Gastroesophageal sphincter (tissue), 4 donors: ENCODE measurements around the gene GZMB. TPM values are rescaled to one million over a fixed set of nuclear protein-coding genes. Genes with fewer than 3 reads are reported as not detected.
A peak's percentile ranks its signal among the peaks of the same experiment; 100 is the strongest.
"Not testable (repeated sequence)": the region's sequence is repeated elsewhere in the genome, so short reads cannot be mapped to it uniquely, and the experiment has no call there.

Source experiments
- ATAC-seq: fragments of 150-250 bp; one replicate; pipeline ENCODE4 v1.9.1; 2016; ENCODE audit warnings: mild to moderate bottlenecking, moderate library complexity
- H3K27ac ChIP-seq, 4 donors: fragments of 200-600 bp; sonication (generic) in 3 of 4; 1 replicate in 3 of 4; 2 replicates in 1 of 4; pipeline ENCODE4 v1.5.1; 2016 to 2019
- H3K27me3 ChIP-seq: fragments of 200-600 bp; sonication (generic); one replicate; pipeline ENCODE4 v1.5.1; 2019
- H3K36me3 ChIP-seq, 2 donors: fragments of 200-600 bp; sonication (generic); one replicate each; pipeline ENCODE4 v1.5.1; 2019; ENCODE audit warnings: control low read depth in 1 of 2
- H3K4me1 ChIP-seq, 3 donors: fragments of 200-600 bp; sonication (generic); 1 replicate in 2 of 3; 2 replicates in 1 of 3; pipeline ENCODE4 v1.5.1; 2016 to 2019; ENCODE audit warnings: control low read depth in 2 of 3
- H3K4me3 ChIP-seq, 2 donors: fragments of 200-600 bp; sonication (generic); one replicate each; pipeline ENCODE4 v1.5.1; 2019; ENCODE audit warnings: mild to moderate bottlenecking in 1 of 2, moderate library complexity in 1 of 2
- H3K9me3 ChIP-seq, 3 donors: fragments of 200-600 bp; sonication (generic); one replicate each; pipeline ENCODE4 v1.5.1; 2017 to 2019; ENCODE audit warnings: control low read depth in 2 of 3
- CTCF ChIP-seq, 4 experiments: fragments of 200-600 bp in 2 of 4; fragments of 450-650 bp in 2 of 4; sonication (generic) in 1 of 4; IDR thresholded peaks; one replicate each; pipeline ENCODE4 v1.5.1; 2017 to 2019; ENCODE audit warnings: antibody characterized with exemption in 4 of 4, mild to moderate bottlenecking in 2 of 4, moderate library complexity in 2 of 4
- EP300 ChIP-seq: sonication (generic); formaldehyde crosslinking; IDR thresholded peaks from one replicate; pipeline ENCODE4 v1.6.1; 2017; ENCODE audit warnings: antibody characterized with exemption, mild to moderate bottlenecking
- POLR2A ChIP-seq, 2 donors: fragments of 450-650 bp; IDR thresholded peaks; one replicate each; pipeline ENCODE4 v1.6.1; 2017; ENCODE audit warnings: antibody characterized with exemption in 2 of 2, mild to moderate bottlenecking in 2 of 2, moderate library complexity in 1 of 2
- POLR2AphosphoS5 ChIP-seq: sonication (generic); formaldehyde crosslinking; IDR thresholded peaks from one replicate; pipeline ENCODE4 v1.6.1; 2017; ENCODE audit warnings: antibody characterized with exemption
- WGBS, 2 donors: methylation state at CpG; one replicate each; pipeline ENCODE4 v1.1.5; 2018; ENCODE audit warnings: low coverage in 1 of 2; 5-methylcytosine and 5-hydroxymethylcytosine counted together
- total RNA-seq, 4 donors: library from RNA; depleted of rRNA; stranded (reverse); fragments of >200 nt; gene quantifications; one replicate each; pipeline ENCODE4 v1.1.0, GENCODE V29; 2016

GZMB gene
- total RNA-seq, 4 donors from 2014 or later: 2.0 to 2.9 TPM; not detected in 2

- WGBS, 2 donors: 15 to 69% methylated on average over 1 of the region's 1 CpG
- no peak for ATAC-seq
- no peak for TF ChIP-seq EP300
- no peak for TF ChIP-seq POLR2A (IDR thresholded peaks at IDR 0.05)
- TF ChIP-seq POLR2AphosphoS5: no peak
- no peak for TF ChIP-seq CTCF (IDR thresholded peaks at IDR 0.05)
These were observed 35.7 kb upstream of the GZMB start for GRCh38 chr14:24669651-24670050.

GRCh38 chr14:24665440-24665991 is 31.5 kb upstream of the GZMB start:
- H3K4me3 ChIP-seq: no peak overlapping the region
- no peaks in the 10 kb centered on the region for H3K4me1 ChIP-seq
- H3K36me3 ChIP-seq: no peaks in the 10 kb centered on the region
- H3K27ac ChIP-seq: no peak overlapping the region
- 72 to 78% methylated on average over 2 to 4 of the region's 4 CpGs for WGBS, 2 donors
- TF ChIP-seq EP300 (no peak), POLR2AphosphoS5 (no peak)
- H3K9me3 ChIP-seq: no peaks in the 10 kb centered on the region
- H3K27me3 ChIP-seq: no peaks in the 10 kb centered on the region
- no peak for ATAC-seq

More at GRCh38 chr14:24669651-24670050, 35.7 kb upstream of the GZMB start:
- peaks cover 10% of the 10 kb centered on the region for H3K27me3 ChIP-seq
- H3K9me3 ChIP-seq: no peaks in the 10 kb centered on the region
- H3K36me3 ChIP-seq: no peaks in the 10 kb centered on the region
- H3K4me3 ChIP-seq: no peak overlapping the region
- H3K4me1 ChIP-seq: no peaks in the 10 kb centered on the region
- H3K27ac ChIP-seq: no peak overlapping the region

- Histone ChIP-seq H3K27me3 (no peaks in the 10 kb centered on the region), H3K4me1 (no peaks in the 10 kb centered on the region), H3K4me3 (no peak overlapping the region), H3K9me3 (no peaks in the 10 kb centered on the region), H3K36me3 (no peaks in the 10 kb centered on the region), H3K27ac (no peak overlapping the region)
- TF ChIP-seq EP300 (no peak), CTCF (IDR thresholded peaks at IDR 0.05) (no peak), POLR2A (IDR thresholded peaks at IDR 0.05) (no peak), POLR2AphosphoS5 (no peak)
- no peak for ATAC-seq
- 61 to 65% methylated on average over 3 to 4 of the region's 4 CpGs for WGBS, 2 donors
These were observed 30.4 kb upstream of the GZMB start for GRCh38 chr14:24664366-24664765.

GRCh38 chr14:24662753-24663152 is 28.8 kb upstream of the GZMB start:
- TF ChIP-seq EP300 (no peak), POLR2AphosphoS5 (no peak), POLR2A (IDR thresholded peaks at IDR 0.05) (no peak), CTCF (IDR thresholded peaks at IDR 0.05) (no peak)
- peak overlapping the region in 1 of 4 donors; percentile 31 for H3K27ac ChIP-seq
- no peaks in the 10 kb centered on the region for H3K27me3 ChIP-seq
- no peaks in the 10 kb centered on the region for H3K36me3 ChIP-seq
- 54 to 67% methylated on average over 1 to 5 of the region's 5 CpGs for WGBS, 2 donors
- no peaks in the 10 kb centered on the region for H3K9me3 ChIP-seq
- ATAC-seq: no peak
- no peak overlapping the region for H3K4me3 ChIP-seq
- no peaks in the 10 kb centered on the region for H3K4me1 ChIP-seq

- 73 to 82% methylated on average over 8 to 9 of the region's 9 CpGs for WGBS, 2 donors
- TF ChIP-seq CTCF (IDR thresholded peaks at IDR 0.05) (no peak), POLR2A (IDR thresholded peaks at IDR 0.05) (no peak), POLR2AphosphoS5 (no peak), EP300 (no peak)
These were observed 26.1 kb upstream of the GZMB start for GRCh38 chr14:24659916-24660570.

GRCh38 chr14:24648361-24648760 is 14.4 kb upstream of the GZMB start:
- H3K4me3 ChIP-seq, ATAC-seq, H3K4me1 ChIP-seq, H3K27me3 ChIP-seq, H3K36me3 ChIP-seq, H3K27ac ChIP-seq: not testable (repeated sequence)
- WGBS, 2 donors: 70 to 71% methylated on average over 1 of the region's 1 CpG
- peaks cover 0 to 10% (median 0%) of the 10 kb centered on the region in 3 donors for H3K9me3 ChIP-seq

More at GRCh38 chr14:24659916-24660570, 26.1 kb upstream of the GZMB start:
- Histone ChIP-seq H3K27me3 (no peaks in the 10 kb centered on the region), H3K4me1 (no peaks in the 10 kb centered on the region), H3K27ac (no peak overlapping the region), H3K9me3 (no peaks in the 10 kb centered on the region), H3K4me3 (no peak overlapping the region), H3K36me3 (no peaks in the 10 kb centered on the region)
- ATAC-seq: no peak
